K562 (cell line): Measurements from ENCODE around the gene PHETA2. TPM values are rescaled to one million over a fixed set of nuclear protein-coding genes. Genes with fewer than 3 reads are reported as not detected.

Source experiments
- ATAC-seq: fragments of 200-7000 bp; cut with Tn5 transposase; 3 replicates; pipeline ENCODE4 v1.9.1; 2020; ENCODE audit warnings: moderate library complexity
- BruUV-seq: library from RNA; stranded (reverse); fragments of 400-500 nt; replicated peaks from 2 replicates; lab custom pipeline; 2021; lab: Mats Ljungman, UMichigan
- CTCF ChIA-PET: fragments of 300-600 bp; formaldehyde crosslinking; extraction: SDS; loops from one replicate; lab custom pipeline; 2021; ENCODE audit warnings: low intra/inter-chr PET ratio; lab: Yijun Ruan, JAX
- POLR2A ChIA-PET: fragments of 300-600, 350-650 bp; sonication (Branson Sonifier 250); formaldehyde crosslinking; extraction: SDS; loops from one replicate; lab custom pipeline; 2021; ENCODE audit warnings: antibody characterized with exemption, inconsistent platforms; lab: Yijun Ruan, JAX
- DNase-seq, 4 experiments: peaks; one replicate each; pipeline versions ENCODE4 v3.0.0 to v3.0.0-alpha.2; 2011 to 2018; ENCODE audit warnings: low spot score in 3 of 4, mixed read lengths in 3 of 4; ENCODE audit errors: extremely low read depth in 1 of 4
- FAIRE-seq: peaks from 2 replicates; lab custom pipeline; 2011; peaks lifted over from hg19 to GRCh38; lab: Jason Lieb, UNC
- H2AFZ ChIP-seq: 2 replicates; pipeline ENCODE4 v1.6.0; 2011; ENCODE audit warnings: low read depth, low read length, control low read depth, inconsistent platforms
- H3K27ac ChIP-seq: fragments of 200-600 bp; 3 replicates; pipeline ENCODE4 v1.8.0; 2011; ENCODE audit warnings: low read depth, mild to moderate bottlenecking, control low read depth, inconsistent platforms, low read length, moderate library complexity, mixed read lengths; ENCODE audit errors: extremely low read depth
- H3K27me3 ChIP-seq, 2 experiments: fragments of 300-600 bp in 1 of 2; 2 replicates in 1 of 2; 3 replicates in 1 of 2; pipeline versions ENCODE4 v1.6.0 to v1.8.0; 2011; ENCODE audit warnings: inconsistent platforms in 2 of 2, low read length in 2 of 2, mild to moderate bottlenecking in 1 of 2, mixed read lengths in 1 of 2, moderate library complexity in 1 of 2; ENCODE audit not compliant: control insufficient read depth in 2 of 2, insufficient read depth in 2 of 2
- H3K36me3 ChIP-seq: fragments of 300-600 bp; 3 replicates; pipeline ENCODE4 v1.8.0; 2011; ENCODE audit warnings: mild to moderate bottlenecking, low read length, inconsistent platforms; ENCODE audit not compliant: control insufficient read depth, insufficient read depth
- H3K4me1 ChIP-seq, 2 experiments: fragments of 200-600 bp in 1 of 2; replicated peaks in 1 of 2; 2 replicates in 1 of 2; 3 replicates in 1 of 2; pipeline versions ENCODE4 v1.5.1 to v1.8.0; 2011; ENCODE audit warnings: inconsistent platforms in 2 of 2, low read length in 2 of 2, mild to moderate bottlenecking in 1 of 2, mixed read lengths in 1 of 2, moderate library complexity in 1 of 2; ENCODE audit not compliant: control insufficient read depth in 2 of 2, insufficient read depth in 2 of 2
- H3K4me2 ChIP-seq: 2 replicates; pipeline ENCODE4 v1.6.1; 2011; ENCODE audit warnings: low read length, control low read depth, inconsistent platforms, mixed read lengths; ENCODE audit not compliant: insufficient read depth
- H3K4me3 ChIP-seq: fragments of 200-600 bp; sonication (generic), shearing (Covaris generic); 2 replicates; pipeline ENCODE4 v1.5.1; 2016; ENCODE audit warnings: control low read depth, inconsistent platforms
- H3K79me2 ChIP-seq: fragments of 200-600 bp; 3 replicates; pipeline ENCODE4 v1.8.0; 2011; ENCODE audit warnings: low read length, inconsistent platforms; ENCODE audit not compliant: control insufficient read depth, insufficient read depth
- H3K9ac ChIP-seq, 2 experiments: 2 replicates each; pipeline versions ENCODE4 v1.6.0 to v1.6.1; 2011; ENCODE audit warnings: low read depth in 2 of 2, low read length in 2 of 2, control low read depth in 1 of 2, inconsistent platforms in 1 of 2, mild to moderate bottlenecking in 1 of 2, mixed read lengths in 1 of 2; ENCODE audit not compliant: insufficient read depth in 1 of 2
- H3K9me1 ChIP-seq: one replicate; pipeline ENCODE4 v1.6.0; 2011; ENCODE audit warnings: inconsistent platforms, mild to moderate bottlenecking, low read length, moderate library complexity; ENCODE audit not compliant: control insufficient read depth, insufficient read depth
- H3K9me3 ChIP-seq: replicated peaks from 2 replicates; pipeline ENCODE4 v1.5.1; 2011; ENCODE audit warnings: low read depth, low read length, inconsistent platforms; ENCODE audit not compliant: control insufficient read depth, insufficient read depth
- H4K20me1 ChIP-seq: replicated peaks from 2 replicates; pipeline ENCODE4 v1.6.1; 2011; ENCODE audit warnings: low read length, inconsistent platforms, mixed read lengths; ENCODE audit not compliant: control insufficient read depth, insufficient read depth
- CBX2 ChIP-seq: fragments of 200-600 bp; sonication (generic); IDR thresholded peaks from one replicate; pipeline ENCODE4 v1.6.1; 2012; ENCODE audit warnings: mild to moderate bottlenecking, low read length, inconsistent platforms; ENCODE audit not compliant: insufficient read depth, poor library complexity, severe bottlenecking
- CEBPB ChIP-seq: fragments of 450-650 bp; IDR thresholded peaks from 2 replicates; pipeline ENCODE4 v1.6.1; 2016; ENCODE audit warnings: missing genetic modification characterization, missing compliant biosample characterization
- CREB3 ChIP-seq: fragments of 450-650 bp; conservative IDR thresholded peaks from 2 replicates; pipeline ENCODE4 v1.6.1; 2016; ENCODE audit warnings: missing genetic modification characterization, low read depth, mild to moderate bottlenecking, missing compliant biosample characterization, moderate library complexity
- CTBP1 ChIP-seq: fragments of 450-650 bp; IDR thresholded peaks from 2 replicates; pipeline ENCODE4 v1.6.1; 2016; ENCODE audit warnings: borderline replicate concordance
- ELF2 ChIP-seq: fragments of 250-450 bp; sonication (Bioruptor Pico); IDR thresholded peaks from 2 replicates; pipeline ENCODE4 v1.5.0; 2021; ENCODE audit warnings: mild to moderate bottlenecking
- FOXJ2 ChIP-seq: fragments of 200-800 bp; sonication (Bioruptor generic); IDR thresholded peaks from 2 replicates; pipeline ENCODE4 v1.6.1; 2016; ENCODE audit warnings: missing genetic modification characterization, missing compliant biosample characterization
- HNRNPL ChIP-seq: fragments of 200-400 bp; formaldehyde crosslinking; IDR thresholded peaks from 2 replicates; pipeline ENCODE4 v1.6.1; 2017; ENCODE audit warnings: low read depth, mild to moderate bottlenecking, low read length
- MCM3 ChIP-seq: fragments of 450-650 bp; IDR thresholded peaks from 2 replicates; pipeline ENCODE4 v1.6.1; 2016
- NFIC ChIP-seq: fragments of 450-650 bp; IDR thresholded peaks from 2 replicates; pipeline ENCODE4 v1.6.1; 2017; ENCODE audit warnings: mild to moderate bottlenecking, inconsistent platforms
- PRDM10 ChIP-seq: fragments of 450-650 bp; IDR thresholded peaks from 2 replicates; pipeline ENCODE4 v1.6.1; 2018; ENCODE audit not compliant: partially characterized antibody
- SMARCA5 ChIP-seq: fragments of 450-650 bp; IDR thresholded peaks from 2 replicates; pipeline ENCODE4 v1.6.1; 2016
- SNIP1 ChIP-seq: fragments of 450-650 bp; IDR thresholded peaks from 2 replicates; pipeline ENCODE4 v1.7.1; 2017; ENCODE audit warnings: low read depth, mild to moderate bottlenecking
- ZBTB12 ChIP-seq: fragments of 250-450 bp; sonication (Bioruptor Pico); IDR thresholded peaks from 2 replicates; pipeline ENCODE4 v1.4.0; 2020
- ZNF280B ChIP-seq: fragments of 250-450 bp; sonication (Bioruptor Pico); IDR thresholded peaks from 2 replicates; pipeline ENCODE4 v1.5.1; 2021; ENCODE audit warnings: mild to moderate bottlenecking
- ZNF57 ChIP-seq: fragments of 450-650 bp; formaldehyde crosslinking; IDR thresholded peaks from 2 replicates; pipeline ENCODE4 v1.4.0; 2020; ENCODE audit warnings: mild to moderate bottlenecking, moderate library complexity
- WGBS: fragments of 100-300 bp; shearing (Covaris generic); methylation state at CpG from one replicate; pipeline ENCODE4 v1.1.6; 2016; ENCODE audit warnings: low coverage, mixed read lengths; ENCODE audit not compliant: insufficient coverage; ENCODE audit errors: missing lambda C conversion rate; 5-methylcytosine and 5-hydroxymethylcytosine counted together
- in situ Hi-C: fragments of 300-500 bp; cut with MboI; formaldehyde crosslinking; loops from 4 replicates; pipeline ENCODE4 v1.15.0; 2018; ENCODE audit warnings: inconsistent platforms, mixed read lengths
- intact Hi-C: fragments of 100-400 bp; cut with micrococcal nuclease; formaldehyde crosslinking; loops from 2 replicates; pipeline ENCODE4 v1.14.2; 2022
- polyA plus RNA-seq, 8 experiments: library from polyadenylated mRNA; depleted of rRNA in 4 of 8; stranded (reverse) in 5 of 8; unstranded in 3 of 8; fragments of >200 nt; fragmentation: Nextera tagmentation in 2 of 8; fragmentation: Illumina TruSeq in 1 of 8; extraction: Ambion mirVana in 2 of 8; extraction: Trizol in 1 of 8; gene quantifications; 2 replicates each; pipeline versions ENCODE4 v1.2.1 to v1.2.3, GENCODE V29; 2011 to 2014; ENCODE audit warnings: inconsistent platforms in 1 of 8, missing spikeins in 1 of 8
- total RNA-seq, 7 experiments: library from RNA; depleted of rRNA in 6 of 7; stranded (reverse); fragments of >200 nt in 6 of 7; fragmentation: Illumina TruSeq in 2 of 7; extraction: Trizol in 2 of 7; gene quantifications; 2 replicates each; pipeline versions ENCODE4 v1.2.1 to v1.2.3, GENCODE V29; 2011 to 2021; ENCODE audit warnings: low replicate concordance in 1 of 7

The PHETA2 gene
- total and polyA plus RNA-seq, 9 of the 15 experiments (the other 6 are each of a cell fraction or from before 2014, with no cell fraction given): 0.07 to 0.22 (median 0.08) TPM; not detected in 5

GRCh38 chr22:42069801-42070516 lies 4.1 kb upstream of the PHETA2 start:
- peak overlapping the region; percentile 91 for H2AFZ ChIP-seq
- H3K27me3 ChIP-seq: no peaks in the 10 kb centered on the region
- whole genome bisulfite sequencing: 2% methylated on average over 18 of the region's 19 CpGs
- H3K4me2 ChIP-seq: peak overlapping the region; percentile 97
- peak overlapping the region; percentile 81 to 88 for H3K9ac ChIP-seq
- peaks cover 30% of the 10 kb centered on the region; the same call in 2 of the 3 replicates for H3K36me3 ChIP-seq
- FAIRE-seq (peak; percentile 63), DNase-seq (peak in 2 of 4 experiments; percentile 19 to 37), ATAC-seq (peak; percentile 32)
- in situ Hi-C loops: no loop called here
- intact Hi-C loops: loop anchor here (10.0 kb wide), 1 partner anchor 105 kb away; the partner anchor contains the start of gene SEPTIN3
- peak overlapping the region; percentile 84 for H3K27ac ChIP-seq
- no peaks in the 10 kb centered on the region for H3K9me3 ChIP-seq
- TSS peak; percentile 82 for BruUV-seq
- ChIA-PET POLR2A (interaction anchor here (0.6 to 1.6 kb wide), 7 partner anchors 9 to 491 kb away, joined by 3 to 7 read pairs (median 3); partner anchors contain the start of genes NDUFA6 and SMDT1), CTCF (no interaction called here)
- peak overlapping the region; percentile 54 for H3K4me3 ChIP-seq
- H3K79me2 ChIP-seq: peaks cover 21% of the 10 kb centered on the region
- H4K20me1 ChIP-seq: no peaks in the 10 kb centered on the region
- H3K9me1 ChIP-seq: peaks cover 2% of the 10 kb centered on the region
- peaks cover 19 to 42% of the 10 kb centered on the region in 2 experiments; a peak in 4 of 5 replicates for H3K4me1 ChIP-seq
- TF ChIP-seq CTBP1 (no peak), ELF2 (CRISPR knock-in tag) (no peak), NFIC (peak; percentile 65), ZBTB12 (CRISPR knock-in tag) (no peak), SNIP1 (no peak), PRDM10 (no peak), CEBPB (tag) (no peak), CREB3 (no peak), FOXJ2 (tag) (no peak), HNRNPL (no peak), ZNF57 (CRISPR knock-in tag) (no peak), ZNF280B (CRISPR knock-in tag) (no peak), MCM3 (no peak), CBX2 (no peak), SMARCA5 (no peak)
